GM10248 (cell line): ENCODE results near the gene F11R.
"Not testable (repeated sequence)": the region's sequence is repeated elsewhere in the genome, so short reads cannot be mapped to it uniquely, and the experiment has no call there.

Experiments used
- CTCF ChIA-PET: fragments of 300-600 bp; sonication (Branson Sonifier 250); formaldehyde crosslinking; extraction: SDS; loops from one replicate; lab custom pipeline; 2021; ENCODE audit warnings: antibody characterized with exemption; lab: Yijun Ruan, JAX
- POLR2A ChIA-PET: fragments of 350-650 bp; sonication (Branson Sonifier 250); formaldehyde crosslinking; extraction: SDS; loops from one replicate; lab custom pipeline; 2020; ENCODE audit warnings: antibody characterized with exemption; lab: Yijun Ruan, JAX
- DNase-seq: peaks from one replicate; pipeline ENCODE4 v3.0.0; 2012; ENCODE audit errors: extremely low spot score
- TF ChIP-seq, protein P1 (sequence below): IDR thresholded peaks from 2 replicates; pipeline ENCODE4 v1.5.1; 2012; ENCODE audit warnings: mild to moderate bottlenecking, low read depth; ENCODE audit errors: extremely low read depth, missing control alignments, control extremely low read depth

F11R gene

DNA sequence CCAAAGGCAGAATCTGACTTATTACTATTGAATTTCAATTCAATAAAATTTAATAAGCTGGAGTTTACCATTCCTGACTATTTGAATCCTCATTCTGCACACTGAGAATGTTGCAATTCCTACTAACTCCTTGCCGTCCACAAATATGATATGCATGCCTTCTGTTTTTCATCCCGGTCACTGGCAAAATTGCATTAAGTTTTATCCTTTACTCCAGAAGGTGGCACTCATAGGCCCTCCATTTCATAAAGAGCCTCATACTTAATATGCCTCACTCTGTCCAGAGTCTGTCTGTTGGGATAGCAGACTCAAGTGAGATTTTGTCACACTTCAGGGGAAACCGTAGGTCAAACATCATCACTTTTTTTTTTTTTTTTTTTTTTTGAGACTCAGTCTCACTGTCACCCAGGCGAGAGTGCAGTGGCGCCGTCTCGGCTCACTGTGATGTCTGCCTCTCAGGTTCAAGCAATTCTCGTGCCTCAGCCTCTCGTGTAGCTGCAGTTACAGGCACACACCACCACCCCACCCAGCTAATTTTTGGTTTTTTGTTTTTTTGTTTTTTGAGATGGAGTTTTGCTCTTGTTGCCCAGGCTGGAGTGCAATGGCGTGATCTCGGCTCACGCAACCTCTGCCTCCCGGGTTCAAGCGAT is 27.3 kb downstream of the F11R start:
- ChIA-PET CTCF (interaction anchor here (0.9 kb wide), 1 partner anchor 158 kb away, joined by 3 read pairs; no protein-coding TSS in a partner anchor), POLR2A (no interaction called here)
- TF ChIP-seq, protein P1, sequence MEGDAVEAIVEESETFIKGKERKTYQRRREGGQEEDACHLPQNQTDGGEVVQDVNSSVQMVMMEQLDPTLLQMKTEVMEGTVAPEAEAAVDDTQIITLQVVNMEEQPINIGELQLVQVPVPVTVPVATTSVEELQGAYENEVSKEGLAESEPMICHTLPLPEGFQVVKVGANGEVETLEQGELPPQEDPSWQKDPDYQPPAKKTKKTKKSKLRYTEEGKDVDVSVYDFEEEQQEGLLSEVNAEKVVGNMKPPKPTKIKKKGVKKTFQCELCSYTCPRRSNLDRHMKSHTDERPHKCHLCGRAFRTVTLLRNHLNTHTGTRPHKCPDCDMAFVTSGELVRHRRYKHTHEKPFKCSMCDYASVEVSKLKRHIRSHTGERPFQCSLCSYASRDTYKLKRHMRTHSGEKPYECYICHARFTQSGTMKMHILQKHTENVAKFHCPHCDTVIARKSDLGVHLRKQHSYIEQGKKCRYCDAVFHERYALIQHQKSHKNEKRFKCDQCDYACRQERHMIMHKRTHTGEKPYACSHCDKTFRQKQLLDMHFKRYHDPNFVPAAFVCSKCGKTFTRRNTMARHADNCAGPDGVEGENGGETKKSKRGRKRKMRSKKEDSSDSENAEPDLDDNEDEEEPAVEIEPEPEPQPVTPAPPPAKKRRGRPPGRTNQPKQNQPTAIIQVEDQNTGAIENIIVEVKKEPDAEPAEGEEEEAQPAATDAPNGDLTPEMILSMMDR: no peak
- DNase-seq: no peak

DNA sequence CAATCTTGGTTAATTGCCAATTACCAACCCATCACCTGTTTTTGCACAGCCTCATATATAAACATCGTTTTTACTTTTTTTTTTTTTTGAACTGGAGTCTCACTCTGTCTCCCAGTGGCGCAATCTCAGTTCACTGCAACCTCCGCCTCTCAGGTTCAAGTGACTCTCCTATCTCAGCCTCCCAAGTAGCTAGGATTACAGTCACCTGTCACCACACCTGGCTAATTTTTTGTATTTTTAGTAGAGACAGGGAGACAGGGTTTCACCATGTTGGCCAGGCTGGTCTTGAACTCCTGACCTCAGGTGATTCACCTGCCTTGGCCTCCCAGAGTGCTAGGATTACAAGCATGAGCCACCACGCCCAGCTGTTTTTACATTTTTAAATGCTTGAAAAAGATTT is 28.9 kb downstream of the F11R start:
- POLR2A ChIA-PET: interaction anchor here (0.7 kb wide), 1 partner anchor 317 kb away, joined by 3 read pairs; no protein-coding TSS in a partner anchor
- DNase-seq, CTCF ChIA-PET: not testable (repeated sequence)

DNA sequence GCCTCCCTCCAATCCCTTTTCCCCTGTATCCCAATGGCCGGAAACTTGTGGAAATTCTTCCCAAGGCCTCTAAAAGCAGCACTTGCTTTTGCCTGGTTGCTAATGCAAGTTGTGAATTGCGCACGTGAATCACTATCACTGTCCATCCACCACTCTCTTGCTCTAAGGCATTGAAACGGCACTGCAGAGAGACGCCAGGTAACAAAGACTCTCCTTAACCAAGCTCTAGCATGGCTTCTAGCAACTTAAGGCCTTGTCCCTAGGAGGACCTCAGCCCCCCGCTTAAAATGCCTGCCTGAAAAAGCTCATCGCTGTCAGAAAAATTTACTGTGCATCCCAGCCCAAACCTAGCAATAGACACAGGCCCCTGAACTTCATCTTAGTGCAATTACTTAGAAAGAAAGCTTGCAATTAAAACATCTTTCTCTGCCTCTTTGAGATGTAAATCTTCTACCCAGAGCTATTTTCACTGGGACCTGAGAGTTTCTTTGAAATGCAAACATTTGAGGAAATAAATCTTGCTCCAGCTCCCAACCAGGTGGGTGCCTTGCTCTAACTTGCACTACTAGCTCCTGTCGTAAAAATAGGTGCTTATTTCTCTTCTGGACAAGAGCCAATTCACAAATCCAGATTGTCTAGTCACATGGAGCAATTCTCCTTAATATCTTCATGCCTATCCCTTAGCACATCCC is 33.4 kb downstream of the F11R start:
- TF ChIP-seq, protein P1: no peak
- DNase-seq: no peak
- ChIA-PET CTCF (interaction anchor here (0.8 to 4.4 kb wide), 10 partner anchors 8 to 307 kb away, joined by 3 to 37 read pairs (median 3); partner anchors contain the start of gene KLHDC9), POLR2A (no interaction called here)

GRCh38 chr1:160985723-160986122 is 35.2 kb downstream of the F11R start:
- ChIA-PET POLR2A (no interaction called here), CTCF (interaction anchor here (1.0 kb wide), 1 partner anchor 12 kb away, joined by 3 read pairs; no protein-coding TSS in a partner anchor)
- DNase-seq: no peak
- TF ChIP-seq, protein P1: no peak

DNA sequence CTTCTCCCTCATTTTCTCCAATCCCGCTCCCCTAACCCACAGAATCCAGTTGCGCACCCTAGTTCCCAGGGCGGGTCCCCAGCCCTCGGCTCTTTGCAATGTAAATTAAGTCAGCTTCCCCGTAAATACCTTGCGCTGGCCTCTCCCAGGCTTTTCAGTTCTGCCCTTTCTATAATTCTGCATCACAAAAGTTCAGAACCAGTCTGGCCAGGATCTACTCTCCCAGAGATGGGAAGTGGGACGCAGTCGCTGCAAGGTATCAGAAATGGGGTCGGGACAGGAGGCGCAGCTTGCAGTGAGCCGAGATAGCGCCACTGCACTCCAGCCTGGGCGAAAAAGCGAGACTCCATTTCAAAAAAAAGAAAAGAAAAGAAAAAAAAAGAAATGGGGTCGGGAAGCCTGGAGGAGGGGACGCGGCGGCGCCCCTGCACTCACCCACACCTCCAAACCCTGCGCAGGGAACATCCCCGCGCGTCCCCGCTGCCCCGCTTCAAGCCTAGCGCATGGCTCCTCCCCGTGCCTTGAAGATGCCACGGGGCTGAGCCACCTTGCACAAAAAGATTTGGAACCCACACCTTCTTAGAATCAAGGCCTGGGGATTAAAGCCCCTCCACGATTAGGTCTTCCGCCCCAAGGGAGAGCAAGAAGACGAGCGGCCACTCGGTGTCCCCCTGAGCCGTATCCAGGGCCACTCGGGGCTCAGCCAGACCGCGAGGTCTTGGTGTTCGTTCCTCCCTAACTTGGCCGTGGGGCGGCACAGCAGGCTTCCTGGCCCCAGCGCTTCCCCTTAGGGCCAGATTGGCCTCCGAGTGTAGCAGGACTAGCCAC is 39.2 kb downstream of the F11R start:
- TF ChIP-seq, protein P1: no peak
- CTCF ChIA-PET: interaction anchor here (1.0 kb wide), 1 partner anchor 145 kb away, joined by 3 read pairs; no protein-coding TSS in a partner anchor
- POLR2A ChIA-PET: no interaction called here
- no peak for DNase-seq

GRCh38 chr1:160979286-160979685 is 41.7 kb downstream of the F11R start:
- TF ChIP-seq, protein P1: no peak
- ChIA-PET POLR2A (interaction anchor here (0.8 kb wide), 1 partner anchor 9 kb away, joined by 3 read pairs; no protein-coding TSS in a partner anchor), CTCF (interaction anchor here (0.9 to 1.8 kb wide), 6 partner anchors 9 to 27 kb away, joined by 3 to 11 read pairs (median 6); partner anchors contain the start of gene ITLN2)
- no peak for DNase-seq
